ENCODE measurements around the gene HOXA9.

HOXA9 gene

GRCh38 chr7:27147199-27148030, 17.9 kb downstream of the HOXA9 start, which contains the start of gene HOXA6:
HOXA6 (minus strand) TSS chr7:27147774; CDS start chr7:27147749, 25 bp downstream.
- DNase-seq (ENCODE audit: low read depth), result no peak
- peak within 1 kb of the TSS; percentile 75 for H3K4me3 ChIP-seq (ENCODE audit: low read depth, low read length)

GRCh38 chr7:27146491-27147198, 18.7 kb downstream of the HOXA9 start:
- H3K4me3 ChIP-seq (ENCODE audit: low read depth, low read length), result peak overlapping the region; percentile 75
- no peak for DNase-seq (ENCODE audit: low read depth)

- H3K4me3 ChIP-seq (ENCODE audit: low read depth, low read length), result no peak overlapping the region
- no peak for DNase-seq (ENCODE audit: low read depth)
Measured at GRCh38 chr7:27145914-27146412, 19.4 kb downstream of the HOXA9 start.

- no peak overlapping the region for H3K4me3 ChIP-seq (ENCODE audit: low read depth, low read length)
Measured at GRCh38 chr7:27145165-27145913, 20.0 kb downstream of the HOXA9 start.

GRCh38 chr7:27144781-27145164, 20.6 kb downstream of the HOXA9 start:
- DNase-seq (ENCODE audit: low read depth), result no peak

More at GRCh38 chr7:27145165-27145913, 20.0 kb downstream of the HOXA9 start:
- DNase-seq (ENCODE audit: low read depth), result no peak

GRCh38 chr7:27143950-27144780, 21.2 kb downstream of the HOXA9 start:
- DNase-seq (ENCODE audit: low read depth), result no peak
- H3K4me3 ChIP-seq (ENCODE audit: low read depth, low read length), result no peak overlapping the region

More at GRCh38 chr7:27144781-27145164, 20.6 kb downstream of the HOXA9 start:
- no peak overlapping the region for H3K4me3 ChIP-seq (ENCODE audit: low read depth, low read length)

GRCh38 chr7:27143023-27143949, 22.1 kb downstream of the HOXA9 start, which contains the start of gene HOXA5:
HOXA5 (minus strand) TSS chr7:27143681; CDS start chr7:27143607, 74 bp downstream.
- DNase-seq (ENCODE audit: low read depth), result no peak
- peak within 1 kb of the TSS; percentile 32 for H3K4me3 ChIP-seq (ENCODE audit: low read depth, low read length)

- peak overlapping the region; percentile 32 for H3K4me3 ChIP-seq (ENCODE audit: low read depth, low read length)
- no peak for DNase-seq (ENCODE audit: low read depth)
Measured at GRCh38 chr7:27142580-27143022, 22.7 kb downstream of the HOXA9 start.

GRCh38 chr7:27141923-27142579, 23.3 kb downstream of the HOXA9 start:
- peak overlapping the region; percentile 32 for H3K4me3 ChIP-seq (ENCODE audit: low read depth, low read length)
- no peak for DNase-seq (ENCODE audit: low read depth)

- no peak for DNase-seq (ENCODE audit: low read depth)
- no peak overlapping the region for H3K4me3 ChIP-seq (ENCODE audit: low read depth, low read length)
Measured at GRCh38 chr7:27141137-27141922, 24.0 kb downstream of the HOXA9 start.

- H3K4me3 ChIP-seq (ENCODE audit: low read depth, low read length), result no peak overlapping the region
- no peak for DNase-seq (ENCODE audit: low read depth)
Measured at GRCh38 chr7:27140126-27140857, 25.0 kb downstream of the HOXA9 start.

GRCh38 chr7:27139334-27140125, 25.8 kb downstream of the HOXA9 start:
- DNase-seq (ENCODE audit: low read depth), result no peak
- peak overlapping the region; percentile 3 for H3K4me3 ChIP-seq (ENCODE audit: low read depth, low read length)

GRCh38 chr7:27138985-27139333, 26.4 kb downstream of the HOXA9 start:
- no peak for DNase-seq (ENCODE audit: low read depth)
- H3K4me3 ChIP-seq (ENCODE audit: low read depth, low read length), result peak overlapping the region; percentile 3

- DNase-seq (ENCODE audit: low read depth), result no peak
- no peak overlapping the region for H3K4me3 ChIP-seq (ENCODE audit: low read depth, low read length)
Measured at GRCh38 chr7:27138472-27138871, 26.9 kb downstream of the HOXA9 start.

GRCh38 chr7:27137640-27138315, 27.6 kb downstream of the HOXA9 start:
- DNase-seq (ENCODE audit: low read depth), result no peak
- H3K4me3 ChIP-seq (ENCODE audit: low read depth, low read length), result no peak overlapping the region

Data from skeletal muscle cell (primary cell).